HG03025 (cell line): ENCODE data around the gene PLSCR2.
"Not testable (repeated sequence)": the region's sequence is repeated elsewhere in the genome, so short reads cannot be mapped to it uniquely, and the experiment has no call there.

Experiments used
- ATAC-seq: cut with Tn5 transposase; IDR thresholded peaks from one replicate; pipeline ENCODE4 v1.9.1; 2021; ENCODE audit warnings: mild to moderate bottlenecking, moderate library complexity; ENCODE audit not compliant: unreplicated experiment, low FRiP score

PLSCR2 gene, protein sequence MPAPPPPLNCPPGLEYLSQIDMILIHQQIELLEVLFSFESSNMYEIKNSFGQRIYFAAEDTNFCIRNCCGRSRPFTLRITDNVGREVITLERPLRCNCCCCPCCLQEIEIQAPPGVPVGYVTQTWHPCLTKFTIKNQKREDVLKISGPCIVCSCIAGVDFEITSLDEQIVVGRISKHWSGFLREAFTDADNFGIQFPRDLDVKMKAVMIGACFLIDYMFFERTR

DNA sequence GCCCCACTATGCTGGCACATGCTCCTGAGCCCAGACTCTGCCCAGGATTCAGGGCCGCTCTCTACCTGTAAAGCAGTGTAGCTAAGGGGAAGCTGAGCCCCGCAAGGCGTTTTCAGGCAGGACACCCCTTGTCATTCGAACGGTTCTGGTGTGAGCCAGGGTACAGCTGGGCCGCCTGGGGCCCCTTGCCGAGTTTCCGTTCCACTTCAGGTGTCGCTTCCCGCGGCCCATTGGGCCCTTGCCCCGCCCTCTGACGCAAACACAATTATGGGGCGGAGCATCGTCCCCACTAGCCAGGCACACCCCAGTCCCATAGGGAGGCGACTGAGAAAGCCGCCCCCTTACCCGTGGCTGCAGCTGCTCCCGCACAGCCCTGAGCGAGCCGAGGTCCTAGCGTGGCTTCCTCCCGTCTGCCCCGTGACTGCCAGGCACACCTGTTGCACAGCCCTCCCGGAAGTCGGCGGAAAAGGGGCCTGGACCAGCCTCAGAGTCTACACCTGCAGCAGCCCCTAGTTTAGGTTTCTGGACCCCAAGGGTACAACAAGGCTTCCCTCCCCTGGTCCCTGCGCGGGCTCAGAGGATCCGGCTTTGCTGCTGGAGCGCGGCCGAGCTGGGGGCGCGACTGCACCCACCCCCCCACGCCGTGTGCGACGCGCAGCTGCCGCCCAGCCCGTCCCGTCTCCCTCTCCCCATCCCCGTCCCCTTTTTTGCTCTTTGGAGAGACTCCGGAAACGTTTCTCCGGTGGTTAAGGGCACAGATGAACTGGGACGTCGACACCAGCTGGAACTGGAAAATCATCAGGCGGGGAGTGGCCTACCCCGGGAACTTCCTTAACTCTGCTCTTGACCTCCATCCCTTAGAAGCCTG, at the start of gene PLSCR2:
Gene PLSCR2, minus strand, starts transcription at position 412 of the 868 bp plus-strand sequence. CDS start 9,657 bp downstream, outside the sequence.
- peak; percentile 96 for ATAC-seq

DNA sequence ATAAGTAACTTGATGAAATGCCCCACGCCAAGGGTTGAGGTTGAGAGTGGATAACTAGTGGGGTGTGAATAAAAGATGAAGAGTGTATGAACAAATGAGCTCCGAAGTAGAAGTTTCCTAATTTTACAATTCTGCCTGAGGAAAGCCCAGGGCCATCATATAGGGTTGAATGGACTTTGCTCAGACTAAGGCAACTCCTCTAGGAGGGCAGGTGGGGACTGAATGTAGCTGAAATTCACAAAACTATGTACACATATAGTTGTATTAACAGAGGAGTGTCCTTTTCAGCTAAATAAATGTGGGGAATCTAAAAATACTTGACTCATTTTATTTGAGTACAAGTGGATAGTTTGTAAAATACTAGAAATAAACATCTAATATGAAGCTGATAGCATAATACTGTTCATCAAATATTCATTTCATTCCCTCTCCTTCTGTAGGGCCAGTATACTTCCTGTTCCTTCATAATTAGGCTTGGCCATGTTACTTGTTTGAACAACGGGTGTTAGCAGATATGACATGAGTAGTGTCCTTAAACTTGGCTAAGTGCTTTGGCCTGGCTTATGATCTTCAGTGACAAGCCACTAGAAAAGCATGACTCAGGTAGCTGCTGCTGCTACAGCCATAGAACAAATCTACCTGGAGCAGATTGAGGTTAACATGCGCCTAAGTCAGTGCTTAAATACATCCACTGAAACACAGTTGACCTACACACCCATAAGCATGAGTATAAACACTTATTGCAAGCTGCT, 48.5 kb upstream of the PLSCR2 start:
- no peak for ATAC-seq

DNA sequence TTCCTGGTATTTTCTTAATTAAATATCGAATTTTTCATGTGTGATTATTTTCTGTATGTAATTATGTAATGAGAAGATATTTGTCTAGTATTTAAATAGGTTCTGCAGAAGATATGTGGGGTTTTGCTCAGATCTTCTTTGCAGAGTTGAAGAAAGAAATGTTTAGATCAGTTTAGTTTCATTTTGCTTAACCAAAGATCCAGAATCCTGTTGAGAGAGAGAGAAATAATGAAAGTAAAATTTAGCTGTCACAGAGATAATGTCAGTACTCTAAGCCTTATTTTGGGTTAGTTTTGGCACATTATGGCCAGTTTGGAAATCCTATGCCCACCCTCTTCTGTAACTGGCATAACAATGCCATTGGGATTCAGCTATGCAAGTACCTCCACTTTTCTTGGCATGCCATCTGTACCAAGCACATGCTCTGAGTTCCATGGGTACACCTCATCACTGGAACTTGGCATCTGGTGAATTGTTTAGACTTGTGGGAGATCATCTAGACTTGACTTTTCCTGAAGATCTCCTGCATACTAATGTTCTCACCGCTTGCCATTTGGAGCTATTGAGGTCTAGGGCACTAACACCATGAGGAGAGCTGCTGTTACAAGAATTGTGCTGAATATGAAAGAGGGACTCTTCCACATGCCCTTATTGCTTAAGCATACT, 44.2 kb upstream of the PLSCR2 start:
- ATAC-seq: no peak

DNA sequence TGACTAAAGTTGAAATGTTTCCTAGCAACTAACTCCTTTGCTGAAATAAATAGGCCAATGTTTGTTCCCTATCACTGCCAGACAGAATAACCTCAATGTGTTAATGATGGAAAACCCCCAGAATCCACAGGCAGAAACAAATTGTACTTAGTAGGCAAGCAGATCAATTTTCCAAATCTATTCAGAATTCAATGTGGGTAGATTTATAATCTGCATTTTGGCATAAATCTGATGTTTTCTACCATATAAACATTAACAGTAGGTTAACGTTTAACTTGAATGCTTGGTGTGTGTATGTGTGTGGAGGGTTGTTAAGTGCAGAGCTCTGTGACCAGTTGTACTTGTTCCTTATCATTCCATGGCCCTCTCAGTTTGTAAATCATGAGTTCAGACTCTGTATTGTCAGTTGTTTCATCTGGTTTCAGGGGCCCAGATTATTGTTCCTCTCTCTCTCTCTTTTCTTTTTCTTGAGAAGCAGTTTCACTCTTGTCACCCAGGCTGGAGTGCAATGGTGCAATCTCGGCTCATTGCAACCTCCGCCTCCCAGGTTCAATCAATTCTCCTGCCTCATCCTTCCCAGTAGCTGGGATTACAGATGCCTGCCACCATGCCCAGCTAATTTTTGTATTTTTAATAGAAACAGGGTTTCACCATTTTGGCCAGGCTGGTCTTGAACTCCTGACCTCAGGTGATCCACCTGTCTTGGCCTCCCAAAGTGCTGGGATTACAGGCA, 42.2 kb upstream of the PLSCR2 start:
- no peak for ATAC-seq

DNA sequence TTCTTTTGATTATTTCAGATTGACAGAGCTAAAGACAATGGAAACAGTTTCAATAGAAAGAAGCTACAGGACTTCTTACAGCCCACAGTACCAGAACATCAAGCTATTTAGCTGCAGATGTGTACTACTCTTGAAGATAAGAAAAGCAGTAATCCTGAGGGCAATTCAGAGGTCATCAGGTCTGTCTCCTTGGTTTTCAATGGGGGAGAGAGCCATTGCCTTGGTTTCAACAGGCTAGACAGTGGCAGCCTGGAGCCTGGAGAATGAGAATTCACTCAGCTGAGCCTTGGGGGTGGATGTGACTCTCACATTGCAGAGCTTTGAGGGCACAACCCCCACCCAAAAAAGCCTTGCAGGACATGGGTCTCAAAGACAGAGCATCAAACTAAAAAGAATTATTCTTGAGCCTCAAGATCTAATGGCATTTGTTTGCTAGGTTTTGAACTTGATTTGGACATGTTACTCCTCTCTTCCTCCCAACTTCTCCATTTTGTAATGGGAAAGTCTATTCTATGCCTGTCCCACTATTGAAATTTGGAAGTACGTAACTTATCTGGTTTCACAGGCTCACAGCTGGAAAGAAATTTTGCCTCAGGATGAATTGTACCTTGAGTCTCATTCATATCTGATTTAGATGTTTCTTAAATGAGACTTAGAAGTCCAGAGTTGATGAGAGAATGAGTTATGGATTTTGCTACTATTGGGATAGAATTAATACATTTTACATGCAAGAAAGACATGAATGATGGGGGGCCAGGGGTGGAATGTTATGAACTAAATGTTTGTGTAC, 38.2 kb upstream of the PLSCR2 start:
- no peak for ATAC-seq

DNA sequence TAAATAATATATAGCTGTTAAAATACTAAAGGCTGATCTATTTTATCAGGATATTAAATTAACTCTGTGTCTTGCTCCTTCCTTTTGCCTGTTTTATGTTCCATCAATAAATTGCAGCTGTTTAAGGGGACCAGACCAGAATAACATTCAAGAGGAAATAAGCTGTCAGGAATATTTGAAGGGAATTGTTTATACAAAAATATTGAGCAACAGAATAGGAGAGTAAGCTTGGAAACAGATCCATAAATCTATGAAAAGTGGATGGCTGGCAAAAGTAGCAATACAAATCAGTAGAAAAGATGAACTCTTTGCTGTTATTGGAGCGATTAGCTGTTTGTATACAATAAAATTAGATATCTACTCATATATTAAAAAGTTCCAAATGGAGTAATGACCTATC, 36.2 kb upstream of the PLSCR2 start:
- no peak for ATAC-seq

DNA sequence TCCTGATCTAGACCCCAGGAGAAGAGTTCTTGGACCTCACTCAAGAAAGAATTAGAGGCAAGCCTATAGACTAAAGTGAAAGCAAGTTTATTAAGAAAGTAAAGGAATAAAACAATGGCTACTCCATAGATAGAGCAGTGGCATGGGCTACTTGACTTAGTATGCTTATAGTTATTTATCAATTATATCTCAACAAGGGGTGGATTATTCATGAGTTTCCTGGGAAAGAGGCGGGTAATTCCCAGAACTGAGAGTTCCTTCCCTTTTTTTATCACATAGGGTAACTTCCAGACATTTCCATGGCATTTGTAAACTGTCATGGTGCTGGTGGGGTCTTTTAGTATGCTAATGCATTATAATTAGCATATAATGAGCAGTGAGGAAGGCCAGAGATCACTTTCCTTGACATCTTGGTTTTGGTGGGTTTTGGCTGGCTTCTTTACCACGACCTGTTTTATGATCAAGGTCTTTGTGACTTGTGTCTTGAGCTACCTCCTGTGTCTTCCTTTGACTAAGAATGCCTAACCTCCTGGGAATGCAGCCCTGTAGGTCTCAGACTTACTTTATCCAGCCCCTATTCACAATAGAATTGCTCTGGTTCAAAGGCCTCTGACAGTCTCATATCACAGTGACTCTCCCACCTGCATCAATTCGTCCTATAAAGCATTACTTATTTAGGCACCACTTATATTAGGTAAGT, 35.3 kb upstream of the PLSCR2 start:
- no peak for ATAC-seq

DNA sequence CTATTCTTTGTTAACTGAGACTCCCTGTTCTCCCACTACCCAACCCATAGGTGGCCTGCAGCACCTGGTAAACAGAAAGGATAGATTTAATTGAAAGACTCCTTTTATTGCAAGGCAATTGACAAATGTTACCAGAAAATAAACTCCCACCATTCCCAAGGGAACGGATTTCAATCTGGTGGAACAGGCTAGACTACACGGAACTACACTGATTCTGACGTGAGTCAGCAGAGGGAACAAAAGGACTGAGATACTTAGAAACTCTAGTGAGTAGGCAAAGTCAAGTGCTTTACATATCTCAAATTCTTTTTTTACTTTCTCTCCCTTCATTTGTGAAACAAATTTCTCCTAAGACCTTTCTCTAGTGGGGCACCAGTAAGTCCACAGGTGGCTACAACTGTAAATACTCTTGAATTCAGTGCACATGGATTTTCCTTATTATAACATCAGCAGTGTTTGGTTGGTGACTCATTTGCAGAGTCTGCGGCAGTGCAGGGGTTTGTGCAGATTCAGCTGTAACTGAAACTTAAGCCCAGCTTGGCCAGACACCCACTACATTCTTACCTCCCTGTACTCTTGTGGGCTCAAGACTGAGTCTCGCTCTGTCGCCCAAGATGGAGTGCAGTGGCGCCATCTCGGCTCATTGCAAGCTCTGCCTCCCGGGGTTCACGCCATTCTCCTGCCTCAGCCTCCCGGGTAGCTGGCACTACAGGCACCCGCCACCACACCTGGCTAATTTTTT, 34.3 kb upstream of the PLSCR2 start:
- peak; percentile 97 for ATAC-seq

DNA sequence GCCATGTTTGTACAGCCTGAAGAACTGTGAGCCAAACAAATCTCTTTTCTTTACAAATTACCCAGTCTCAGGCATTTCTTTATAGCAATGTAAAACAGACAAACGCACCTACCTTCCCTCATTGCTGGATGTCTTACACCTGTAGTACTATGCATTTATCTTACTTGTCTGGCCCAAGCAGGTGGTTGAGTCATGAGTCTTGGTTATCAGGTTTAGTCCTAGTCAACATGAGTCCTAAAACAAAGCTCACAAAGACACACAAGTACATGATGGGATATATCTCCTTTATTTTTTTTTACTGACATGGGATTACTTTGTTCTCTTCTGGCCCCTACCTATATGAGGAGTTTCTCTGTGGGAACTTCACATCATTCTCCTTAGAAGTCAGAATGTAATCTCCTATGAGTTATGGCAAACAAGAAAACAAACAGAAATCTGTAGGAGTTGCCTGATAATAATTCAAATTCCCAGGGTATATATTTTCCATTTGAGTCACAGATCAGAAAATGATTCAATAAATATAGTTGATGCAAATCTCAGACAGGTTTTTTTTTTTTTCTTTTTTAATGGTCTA, 33.6 kb upstream of the PLSCR2 start:
- ATAC-seq: no peak

DNA sequence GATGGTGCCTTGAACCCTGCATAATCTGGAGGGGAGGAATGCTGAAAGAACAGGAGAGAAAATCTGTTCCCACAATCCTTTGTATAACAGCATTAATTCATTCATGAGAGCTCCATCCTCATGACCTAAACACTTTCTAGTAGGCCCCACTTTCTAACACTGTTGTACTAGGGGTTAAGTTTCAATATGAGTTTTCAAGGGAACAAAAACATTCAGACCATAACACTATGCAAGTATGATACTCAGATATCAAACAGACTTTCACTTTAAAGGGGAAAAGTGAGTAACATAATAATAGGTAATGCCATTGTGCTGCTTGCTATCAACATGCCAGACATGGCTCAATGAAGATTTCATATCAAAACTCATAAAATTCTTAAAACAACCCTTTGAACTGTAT, 32.4 kb upstream of the PLSCR2 start:
- ATAC-seq: no peak

DNA sequence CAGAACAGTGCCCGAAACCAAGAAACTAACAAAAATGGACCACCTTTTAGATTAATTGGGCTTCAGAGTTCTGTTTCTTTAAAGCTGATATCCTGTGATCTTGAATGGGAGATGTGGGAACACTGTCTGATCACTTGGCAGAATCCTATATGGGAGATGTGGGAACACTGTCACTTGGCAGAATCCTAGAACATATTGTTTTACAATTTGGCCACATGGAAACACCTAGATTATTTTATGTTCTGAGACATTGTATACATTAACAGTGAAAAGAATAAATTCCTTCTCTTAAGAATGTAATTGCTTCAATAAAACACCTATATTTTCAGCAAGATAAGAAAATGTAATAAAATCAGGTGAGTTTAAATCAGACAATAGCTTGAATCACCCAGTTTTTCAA, 30.3 kb upstream of the PLSCR2 start:
- no peak for ATAC-seq

DNA sequence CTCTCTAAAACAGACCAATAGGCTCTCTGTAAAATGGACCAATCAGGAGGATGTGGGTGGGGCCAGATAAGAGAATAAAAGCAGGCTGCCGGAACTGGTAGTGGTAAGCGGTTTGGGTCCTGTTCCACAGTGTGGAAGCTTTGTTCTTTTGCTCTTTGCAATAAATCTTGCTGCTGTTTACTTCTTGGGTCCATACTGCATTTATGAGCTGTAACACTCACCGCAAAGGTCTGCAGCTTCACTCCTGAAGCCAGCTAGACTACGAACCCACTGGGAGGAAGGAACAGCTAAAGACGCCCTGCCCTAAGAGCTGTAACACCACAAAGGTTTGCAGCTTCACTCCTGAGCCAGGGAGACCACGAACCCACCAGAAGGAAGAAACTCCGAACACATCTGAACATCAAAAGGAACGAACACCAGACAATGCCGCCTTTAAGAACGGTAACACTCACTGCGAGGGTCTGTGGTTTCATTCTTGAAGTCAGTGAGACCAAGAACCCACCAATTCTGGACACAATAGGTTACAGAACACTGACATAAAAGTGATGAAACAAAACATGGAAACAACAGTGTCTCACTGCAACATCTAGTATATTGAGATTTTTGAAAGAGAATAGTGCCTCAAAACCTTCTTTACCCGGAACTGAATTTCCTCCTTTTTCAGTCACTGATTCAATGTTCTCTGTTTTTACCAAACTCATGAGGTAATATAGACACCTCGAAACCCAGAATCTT, 28.8 kb upstream of the PLSCR2 start:
- ATAC-seq: no peak

DNA sequence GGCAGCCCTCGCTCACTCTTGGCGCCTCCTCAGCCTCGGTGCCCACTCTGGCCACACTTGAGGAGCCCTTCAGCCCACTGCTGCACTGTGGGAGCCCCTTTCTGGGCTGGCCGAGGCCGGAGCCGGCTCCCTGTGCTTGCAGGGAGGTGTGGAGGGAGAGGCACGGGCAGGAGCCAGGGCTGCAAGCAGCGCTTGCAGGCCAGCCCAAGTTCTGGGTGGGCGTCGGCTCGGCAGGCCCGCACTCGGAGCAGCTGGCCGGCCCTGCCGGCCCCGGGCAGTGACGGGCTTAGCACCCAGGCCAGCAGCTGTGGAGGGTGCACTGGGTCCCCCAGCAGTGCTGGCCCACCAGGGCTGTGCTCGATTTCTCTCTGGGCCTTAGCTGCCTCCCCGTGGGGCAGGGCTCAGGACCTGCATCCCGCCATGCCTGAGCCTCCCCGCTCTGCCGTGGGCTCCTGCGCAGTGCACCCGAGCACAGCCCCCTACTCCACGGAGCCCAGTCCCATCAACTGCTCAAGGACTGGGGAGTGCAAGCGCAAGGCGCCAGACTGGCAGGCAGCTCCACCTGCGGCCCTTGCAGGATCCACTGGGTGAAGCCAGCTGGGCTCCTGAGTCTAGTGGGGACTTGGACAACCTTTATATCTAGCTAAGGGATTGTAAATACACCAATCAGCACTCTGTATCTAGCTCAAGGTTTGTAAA, 27.9 kb upstream of the PLSCR2 start:
- not testable (repeated sequence) for ATAC-seq

DNA sequence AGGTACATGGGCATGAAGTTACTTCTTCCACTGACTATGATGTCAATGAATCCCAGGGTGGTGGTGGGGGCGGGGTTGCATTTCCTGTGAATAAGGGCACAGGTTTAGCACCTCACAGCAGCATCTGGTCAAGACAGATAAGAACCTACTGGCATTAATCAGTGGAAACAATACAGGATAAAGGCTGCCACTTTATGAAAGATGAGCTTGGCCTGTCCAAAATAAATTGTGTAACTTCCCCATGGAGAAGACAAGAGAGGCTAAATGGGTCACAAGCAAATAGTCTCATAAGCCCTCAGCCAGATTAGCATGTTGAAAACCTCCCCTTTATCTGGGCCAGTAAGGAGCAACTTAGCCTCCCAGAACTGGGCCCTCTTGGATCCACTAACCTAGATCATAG, 27.4 kb upstream of the PLSCR2 start:
- ATAC-seq: no peak

DNA sequence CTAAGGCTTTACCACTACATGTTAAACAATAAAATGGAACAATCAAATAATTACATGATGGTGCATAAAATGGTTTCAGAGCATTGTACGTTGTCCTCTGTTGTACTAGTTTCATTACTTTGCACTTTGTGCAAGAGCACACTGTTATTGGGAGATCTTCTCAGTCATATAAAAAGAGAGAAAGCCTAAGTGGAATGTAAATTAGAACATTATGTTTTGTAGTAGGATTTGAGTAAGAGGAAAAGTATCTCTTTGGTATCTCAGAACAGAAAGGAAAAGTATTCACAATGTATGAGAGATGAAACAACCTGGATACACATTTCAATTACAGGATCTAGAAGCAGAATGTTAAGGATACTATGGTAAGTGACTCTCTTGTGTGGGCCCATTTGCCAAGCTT, 26.9 kb upstream of the PLSCR2 start:
- no peak for ATAC-seq

DNA sequence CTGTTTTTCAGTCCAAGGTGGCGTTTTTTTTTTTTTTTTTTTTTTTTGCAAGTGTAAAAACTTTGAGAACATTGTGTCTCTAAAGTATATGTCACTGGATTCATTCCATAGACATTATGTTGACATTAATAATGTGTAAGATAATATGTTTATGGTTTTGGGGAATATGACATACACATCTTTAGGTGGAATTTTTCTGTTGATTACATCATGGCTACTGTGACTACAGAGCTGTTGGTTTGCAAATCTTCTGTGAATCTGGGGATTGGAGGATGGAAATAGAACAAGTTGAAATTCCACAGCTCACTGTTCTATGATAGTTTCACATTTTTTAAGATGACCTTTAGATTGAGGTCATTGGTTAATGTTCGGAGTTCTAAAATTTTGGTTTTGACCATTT, 24.4 kb upstream of the PLSCR2 start:
- ATAC-seq: no peak
